DMS 273 treated with DMSO at 0.1 percent for 48 hours (cell line): Measurements from ENCODE around the gene MRRF.
"Not testable (repeated sequence)": the region's sequence is repeated elsewhere in the genome, so short reads cannot be mapped to it uniquely, and the experiment has no call there.

Experiments used
- DNase-seq: peaks from one replicate; lab custom pipeline; 2025; lab: John Stamatoyannopoulos, UW

Gene MRRF

GRCh38 chr9:122360891-122361290, 96.2 kb downstream of the MRRF start:
- no peak for DNase-seq

GRCh38 chr9:122363131-122363530, 98.4 kb downstream of the MRRF start:
- not testable (repeated sequence) for DNase-seq

- no peak for DNase-seq
Observed at GRCh38 chr9:122364117-122364782, 99.6 kb downstream of the MRRF start.

GRCh38 chr9:122364783-122365150, 100.1 kb downstream of the MRRF start:
- DNase-seq: no peak

GRCh38 chr9:122366074-122366660, 101.5 kb downstream of the MRRF start:
- DNase-seq: no peak

GRCh38 chr9:122367065-122367464, 102.4 kb downstream of the MRRF start:
- DNase-seq: no peak

GRCh38 chr9:122367774-122368460, 103.2 kb downstream of the MRRF start:
- DNase-seq: no peak

GRCh38 chr9:122368642-122369041, 104.0 kb downstream of the MRRF start:
- DNase-seq: no peak

GRCh38 chr9:122370303-122370702, 105.6 kb downstream of the MRRF start:
- no peak for DNase-seq

- DNase-seq: no peak
Observed at GRCh38 chr9:122370869-122371755, 106.4 kb downstream of the MRRF start, which contains the start of gene PTGS1. PTGS1 (plus strand) TSS chr9:122371024; CDS start chr9:122371085, 61 bp downstream.

GRCh38 chr9:122371846-122372245, 107.2 kb downstream of the MRRF start:
- no peak for DNase-seq

GRCh38 chr9:122372856-122373845, 108.5 kb downstream of the MRRF start:
- DNase-seq: no peak

GRCh38 chr9:122374885-122375420, 110.3 kb downstream of the MRRF start:
- no peak for DNase-seq

- no peak for DNase-seq
Observed at GRCh38 chr9:122376796-122377195, 112.1 kb downstream of the MRRF start.

GRCh38 chr9:122377241-122378164, 112.8 kb downstream of the MRRF start:
- DNase-seq: no peak

- no peak for DNase-seq
Observed at GRCh38 chr9:122378236-122378635, 113.6 kb downstream of the MRRF start.

GRCh38 chr9:122379340-122379739, 114.7 kb downstream of the MRRF start:
- DNase-seq: no peak

GRCh38 chr9:122380293-122380692, 115.6 kb downstream of the MRRF start:
- no peak for DNase-seq
